M059J (cell line): ENCODE results near the gene CHRM5. TPM values are rescaled to one million over a fixed set of nuclear protein-coding genes. Genes with fewer than 3 reads are reported as not detected.

ENCODE experiments used
- DNase-seq: peaks from one replicate; pipeline ENCODE4 v3.0.0-alpha.2; 2012; ENCODE audit warnings: low read depth
- total RNA-seq: library from RNA; depleted of rRNA; stranded (reverse); fragments of >200 nt; shearing (Covaris generic); gene quantifications from 2 replicates; pipeline ENCODE4 v1.2.3, GENCODE V29; 2014; rRNA removed

CHRM5 gene
- total RNA-seq, 1 experiment from 2014 or later: not detected

DNA sequence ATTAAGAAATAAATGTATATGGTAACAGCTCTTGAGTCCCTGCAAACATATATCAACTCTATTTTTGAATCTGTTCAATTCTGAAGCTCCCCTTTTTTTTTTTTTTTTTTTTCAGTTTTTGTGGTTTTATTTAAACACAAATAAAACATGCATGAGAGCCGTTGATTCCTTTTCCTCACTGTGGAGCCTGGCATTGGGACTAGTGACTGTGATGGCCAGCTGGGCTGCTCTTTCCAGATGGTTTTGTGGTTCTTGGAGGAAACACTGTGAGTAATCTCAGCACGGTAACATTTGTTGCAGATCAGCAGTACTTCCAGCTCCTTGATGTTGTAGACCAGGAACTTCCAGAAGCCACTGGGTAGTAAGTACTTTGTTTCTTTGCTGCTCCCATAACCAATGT is 117.4 kb downstream of the CHRM5 start:
- DNase-seq: peak; percentile 48

DNA sequence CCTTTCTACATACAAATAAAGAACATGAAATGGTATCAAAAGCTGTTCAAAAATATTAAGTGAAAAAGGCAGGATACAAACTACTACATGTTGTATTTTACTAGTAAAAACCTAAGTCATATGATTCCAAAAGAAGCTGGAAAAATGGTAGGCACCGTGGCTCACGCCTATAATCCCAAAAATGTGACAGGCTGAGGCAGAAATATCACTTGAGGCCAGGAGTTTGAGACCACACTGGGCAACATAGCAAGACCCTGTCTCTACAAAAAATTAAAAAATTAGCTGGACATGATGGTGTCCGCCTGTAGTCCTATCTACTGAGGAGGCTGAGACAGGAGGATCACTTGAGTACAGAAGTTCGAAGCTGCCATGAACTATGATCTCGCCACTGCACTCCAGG is 131.6 kb downstream of the CHRM5 start:
- DNase-seq: no peak

DNA sequence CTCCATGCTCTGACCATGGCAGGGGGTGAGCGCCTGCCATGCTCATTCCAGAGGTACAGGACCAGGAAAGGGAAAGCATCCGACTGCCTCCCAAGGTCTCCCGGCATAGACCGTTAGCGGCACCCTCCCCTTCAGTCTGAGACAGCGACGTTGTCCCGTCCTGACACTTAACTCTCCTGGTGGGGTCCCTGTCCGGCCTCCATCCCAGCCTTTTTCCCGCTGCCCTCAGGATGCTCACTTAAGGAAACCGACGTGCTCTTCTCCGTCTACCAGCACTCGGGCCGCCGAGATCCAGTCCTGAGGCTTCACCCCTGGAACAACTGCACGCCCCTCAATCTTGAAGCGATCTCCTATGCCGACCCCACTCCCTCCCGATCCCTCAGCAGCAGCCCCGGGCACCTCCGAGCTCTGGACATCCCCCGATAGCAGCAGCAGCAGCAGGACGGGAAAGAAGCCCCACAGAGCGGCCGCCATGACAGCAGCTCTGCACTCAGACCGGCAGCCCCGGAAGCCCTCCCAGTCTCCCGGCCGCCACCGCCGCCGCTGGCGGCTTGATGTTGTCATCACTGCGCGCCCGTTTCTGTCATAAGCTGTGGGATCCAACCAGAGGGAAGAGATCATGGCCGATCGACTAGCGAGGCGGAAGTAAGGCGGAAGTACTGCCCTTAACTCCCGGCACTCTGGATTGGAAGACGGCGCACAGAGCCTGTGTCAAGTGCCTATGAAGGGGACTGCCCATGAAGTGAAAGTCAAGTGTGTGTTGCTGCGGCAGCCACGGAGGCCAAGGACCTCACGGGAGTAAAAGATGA is 133.3 kb downstream of the CHRM5 start, which contains the start of the genes EMC7 and PGBD4:
EMC7 (minus strand) TSS at position 497 of the 809 bp plus-strand sequence; CDS start at position 474, 23 bp downstream.
PGBD4 (plus strand) TSS at position 718 of the 809 bp plus-strand sequence. CDS start 449 bp downstream, outside the sequence.
- peak; percentile 99 for DNase-seq

DNA sequence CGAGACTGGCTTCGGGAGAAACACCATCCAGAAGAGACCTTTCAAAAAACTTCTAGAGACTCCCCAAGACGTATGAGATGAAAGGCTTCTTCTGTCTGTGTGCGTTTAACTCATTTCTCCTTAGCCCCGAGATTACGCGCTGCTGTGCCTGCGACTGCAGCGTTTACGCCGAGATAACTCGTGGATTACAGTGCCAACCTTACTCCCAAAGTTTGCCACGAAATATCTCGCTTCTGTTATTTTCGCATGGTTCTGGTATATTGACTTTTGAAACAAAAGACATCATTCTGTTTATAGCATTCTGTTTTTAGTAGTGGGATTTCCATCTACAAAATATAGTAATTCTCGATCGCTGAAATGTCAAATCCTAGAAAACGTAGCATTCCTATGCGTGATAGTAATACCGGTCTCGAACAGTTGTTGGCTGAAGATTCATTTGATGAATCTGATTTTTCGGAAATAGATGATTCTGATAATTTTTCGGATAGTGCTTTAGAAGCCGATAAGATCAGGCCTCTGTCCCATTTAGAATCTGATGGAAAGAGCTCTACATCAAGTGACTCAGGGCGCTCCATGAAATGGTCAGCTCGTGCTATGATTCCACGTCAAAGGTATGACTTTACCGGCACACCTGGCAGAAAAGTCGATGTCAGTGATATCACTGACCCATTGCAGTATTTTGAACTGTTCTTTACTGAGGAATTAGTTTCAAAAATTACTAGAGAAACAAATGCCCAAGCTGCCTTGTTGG is 134.1 kb downstream of the CHRM5 start:
- no peak for DNase-seq

DNA sequence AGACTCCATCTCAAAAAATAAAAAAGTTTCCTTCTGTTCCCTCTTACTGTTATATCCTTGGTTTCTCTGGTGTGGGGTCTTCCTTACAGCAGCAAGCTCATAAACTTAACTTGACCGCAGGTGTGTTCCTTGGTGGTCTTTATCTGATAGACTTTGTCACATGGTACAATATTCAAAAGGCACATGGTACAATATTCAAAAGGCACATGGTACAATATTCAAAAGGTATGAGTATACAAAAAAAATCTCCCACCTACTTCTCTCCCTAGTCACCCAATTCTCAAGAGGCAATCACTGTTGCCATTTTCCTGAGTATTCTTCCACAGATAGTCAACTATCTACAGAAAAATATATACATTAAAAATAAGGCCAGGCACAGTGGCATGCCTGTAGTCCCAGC is 138.1 kb downstream of the CHRM5 start:
- no peak for DNase-seq

DNA sequence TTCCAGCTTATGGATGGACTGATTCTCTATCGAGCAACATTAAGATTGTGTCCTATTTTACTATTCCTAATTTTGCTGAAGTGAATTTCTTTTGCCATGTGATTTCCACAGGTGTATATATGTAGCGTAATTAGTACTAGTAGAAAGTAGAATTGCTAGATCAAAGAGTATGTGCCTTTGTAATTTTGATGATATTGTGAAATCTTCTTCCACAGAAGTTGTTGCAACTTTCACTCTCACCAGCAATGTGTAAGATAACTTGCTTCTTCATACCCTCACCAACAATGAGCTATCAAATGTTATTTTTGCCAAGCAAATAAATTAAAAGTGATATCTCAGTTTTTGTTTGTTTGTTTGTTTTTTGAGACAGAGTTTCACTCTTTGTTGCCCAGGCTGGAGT is 139.0 kb downstream of the CHRM5 start:
- DNase-seq: no peak

DNA sequence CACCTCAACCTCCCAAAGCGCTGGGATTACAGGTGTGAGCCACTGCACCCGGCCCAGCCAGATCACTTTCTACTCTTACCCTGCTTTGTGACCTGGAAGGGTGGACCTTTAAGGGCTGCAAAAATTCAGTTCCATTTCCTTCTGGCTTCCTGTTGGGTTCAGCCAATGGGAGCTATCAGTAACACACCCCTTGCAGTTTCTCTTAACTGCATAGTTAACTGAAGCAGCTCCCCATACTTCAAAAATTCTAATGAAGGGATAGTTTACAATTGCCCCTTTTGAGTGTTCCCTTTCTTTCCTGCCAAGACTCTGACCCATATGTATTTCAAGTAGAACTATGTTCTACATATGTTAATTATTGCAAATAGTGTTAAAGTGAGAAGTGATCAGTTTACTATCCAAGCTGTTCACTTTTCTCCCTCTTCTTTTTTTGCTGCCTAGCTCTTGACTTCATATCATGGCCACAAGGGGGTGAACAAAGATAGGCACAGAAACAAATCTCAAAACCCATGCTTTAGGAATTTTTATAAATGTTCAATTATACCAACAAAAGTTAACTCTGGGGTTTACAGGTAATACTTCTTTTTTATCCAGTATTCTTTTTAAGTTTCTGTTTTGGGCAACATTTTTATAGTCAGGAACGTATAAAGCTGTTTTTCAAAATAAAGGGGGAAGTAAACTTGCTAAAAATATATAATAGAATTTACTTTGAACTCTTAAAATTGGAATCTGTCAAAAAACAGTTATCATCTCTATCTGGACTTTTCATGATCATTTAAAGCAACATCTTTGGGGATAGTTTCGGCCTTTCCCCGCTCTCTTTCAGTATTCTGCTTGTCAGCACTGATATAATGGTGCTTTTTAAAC is 141.7 kb downstream of the CHRM5 start:
- peak; percentile 56 for DNase-seq

DNA sequence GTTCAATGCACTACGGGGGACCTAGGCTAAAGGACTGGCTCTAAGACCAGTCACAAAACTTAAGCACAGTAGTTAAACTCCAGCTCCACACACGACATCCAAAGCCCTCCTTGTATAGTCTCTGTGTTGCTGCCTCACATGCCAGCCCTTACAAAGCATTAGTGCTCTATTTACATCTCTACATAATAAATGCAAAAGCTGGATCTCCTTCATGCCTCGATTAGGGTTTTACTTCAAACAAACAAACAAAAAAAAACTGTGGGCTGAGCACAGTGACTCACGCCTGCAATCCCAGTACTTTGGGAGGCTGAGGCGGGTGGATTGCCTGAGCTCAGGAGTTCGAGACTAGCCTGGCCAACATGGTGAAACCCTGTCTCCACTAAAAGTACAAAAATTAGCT is 143.2 kb downstream of the CHRM5 start:
- no peak for DNase-seq

DNA sequence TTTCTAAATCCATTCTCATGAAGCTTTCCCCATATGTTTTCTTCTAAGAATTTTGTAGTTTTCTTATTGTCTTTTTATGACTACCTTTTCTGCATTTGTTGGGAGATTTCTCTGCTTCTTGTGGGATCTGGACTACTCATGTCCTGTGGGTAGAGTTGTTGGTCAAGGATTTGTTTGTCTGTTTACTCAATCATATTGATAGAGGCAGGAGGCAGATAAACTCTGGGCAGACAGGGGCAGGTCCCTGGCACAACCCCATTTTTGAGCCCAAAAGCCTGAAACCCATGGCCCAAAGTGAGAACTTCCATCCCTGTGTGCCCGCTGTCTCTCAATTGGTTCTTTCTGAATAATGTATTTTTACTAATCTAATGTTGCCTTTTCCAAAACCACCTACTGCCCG is 145.9 kb downstream of the CHRM5 start:
- no peak for DNase-seq

DNA sequence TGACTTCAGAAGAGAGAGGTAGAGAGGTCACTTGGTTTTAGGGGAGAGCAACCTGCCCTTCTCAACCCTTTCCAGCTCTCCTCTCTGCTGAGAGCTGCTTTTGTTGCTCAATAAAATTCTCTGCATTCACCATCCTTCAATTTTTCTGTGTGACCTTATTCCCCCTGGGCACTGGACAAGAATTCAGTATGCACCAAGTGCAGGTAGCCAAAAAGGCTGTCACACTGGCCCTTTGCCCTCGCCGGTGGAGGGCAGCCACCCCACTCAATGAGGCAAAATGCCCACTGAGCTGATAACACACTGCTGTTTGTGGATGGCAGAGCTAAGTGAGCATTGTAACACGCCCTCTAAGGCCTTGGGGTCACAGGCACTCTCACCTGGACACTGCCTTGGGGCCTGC is 146.4 kb downstream of the CHRM5 start:
- DNase-seq: no peak

DNA sequence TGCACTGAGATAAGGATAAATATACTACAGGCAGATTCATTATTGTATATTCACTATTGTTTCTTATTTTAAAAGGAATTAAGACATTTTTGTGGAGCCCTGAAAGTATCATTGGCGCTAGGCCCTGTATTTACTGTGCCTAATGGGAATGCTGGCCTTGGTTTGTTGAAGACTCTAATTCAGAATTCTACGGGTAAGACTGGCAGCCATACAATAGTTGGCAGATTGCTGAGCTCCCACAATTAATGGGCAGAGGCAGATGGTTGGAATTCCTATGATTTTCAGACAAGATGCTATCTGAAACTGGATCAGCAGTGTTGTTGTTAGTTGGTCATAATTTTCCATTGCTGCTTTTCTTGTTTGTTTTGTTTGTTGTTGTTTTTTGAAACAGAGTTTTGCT is 148.3 kb downstream of the CHRM5 start:
- peak; percentile 40 for DNase-seq

Other genes with a start within 250 kb of the CHRM5 start
- gene AVEN, start 70.7 kb downstream of the CHRM5 start, total RNA-seq: 22.9 and 24.2 TPM in 2 replicates
- gene EMC7, start 133.4 kb downstream of the CHRM5 start, total RNA-seq: 59.4 and 60.2 TPM in 2 replicates
- 0.10 and 0.74 TPM in 2 replicates for gene PGBD4, start 133.6 kb downstream of the CHRM5 start, total RNA-seq
- 27.3 and 45.2 TPM in 2 replicates for gene KATNBL1, start 241.6 kb downstream of the CHRM5 start, total RNA-seq